GM18517 (cell line): ENCODE results near the gene ABCC1.

ENCODE experiments used
- ATAC-seq: cut with Tn5 transposase; IDR thresholded peaks from one replicate; pipeline ENCODE4 v1.9.1; 2021; ENCODE audit warnings: mild to moderate bottlenecking, moderate library complexity; ENCODE audit not compliant: unreplicated experiment

Gene ABCC1

DNA sequence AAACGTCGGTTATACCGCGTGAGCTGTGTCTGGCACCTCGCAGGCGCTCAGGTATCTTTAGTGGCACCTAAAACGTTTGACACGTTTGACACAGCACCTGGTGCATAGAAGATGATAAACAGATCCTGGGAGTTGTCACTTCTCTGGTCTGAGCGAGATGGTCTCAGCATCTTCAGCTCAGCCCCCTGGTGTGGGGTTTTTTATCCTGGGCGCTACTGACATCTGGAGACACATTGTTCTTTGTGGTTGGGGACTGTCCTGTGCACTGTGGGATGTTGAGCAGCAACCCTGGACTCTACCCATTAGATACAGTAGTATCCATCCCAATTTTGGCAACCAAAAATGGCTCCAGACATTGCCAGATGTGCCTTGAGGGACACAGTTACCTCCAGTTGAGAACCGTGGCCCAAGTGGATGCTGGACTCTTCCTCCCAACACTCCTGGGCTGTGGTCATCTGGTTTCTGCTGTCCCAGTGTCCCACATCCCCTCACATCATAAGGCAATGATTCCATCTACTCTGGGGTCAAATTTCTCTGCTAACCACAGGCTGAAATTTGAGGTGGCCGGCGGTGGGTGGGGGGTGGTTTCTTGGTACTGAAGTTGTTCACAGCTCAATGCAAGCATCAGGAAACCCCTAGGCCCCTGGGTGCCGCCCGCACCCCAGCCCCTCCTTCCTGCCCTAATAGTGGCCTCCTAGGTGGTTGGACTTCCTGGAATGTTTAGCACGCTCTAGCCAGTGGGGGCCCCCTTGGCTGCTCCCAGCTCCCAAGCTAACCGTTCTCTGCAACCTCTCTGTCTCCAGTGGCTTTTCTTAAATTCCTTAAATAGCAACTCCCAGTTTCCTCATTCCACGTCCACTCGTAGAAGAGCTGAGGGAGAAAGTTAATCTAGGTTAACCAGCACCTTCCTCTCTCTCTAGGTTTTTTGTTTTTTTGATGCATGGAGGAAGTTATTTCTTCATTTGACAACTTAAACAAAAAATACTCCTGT lies 124.8 kb downstream of the ABCC1 start:
- ATAC-seq: no peak

DNA sequence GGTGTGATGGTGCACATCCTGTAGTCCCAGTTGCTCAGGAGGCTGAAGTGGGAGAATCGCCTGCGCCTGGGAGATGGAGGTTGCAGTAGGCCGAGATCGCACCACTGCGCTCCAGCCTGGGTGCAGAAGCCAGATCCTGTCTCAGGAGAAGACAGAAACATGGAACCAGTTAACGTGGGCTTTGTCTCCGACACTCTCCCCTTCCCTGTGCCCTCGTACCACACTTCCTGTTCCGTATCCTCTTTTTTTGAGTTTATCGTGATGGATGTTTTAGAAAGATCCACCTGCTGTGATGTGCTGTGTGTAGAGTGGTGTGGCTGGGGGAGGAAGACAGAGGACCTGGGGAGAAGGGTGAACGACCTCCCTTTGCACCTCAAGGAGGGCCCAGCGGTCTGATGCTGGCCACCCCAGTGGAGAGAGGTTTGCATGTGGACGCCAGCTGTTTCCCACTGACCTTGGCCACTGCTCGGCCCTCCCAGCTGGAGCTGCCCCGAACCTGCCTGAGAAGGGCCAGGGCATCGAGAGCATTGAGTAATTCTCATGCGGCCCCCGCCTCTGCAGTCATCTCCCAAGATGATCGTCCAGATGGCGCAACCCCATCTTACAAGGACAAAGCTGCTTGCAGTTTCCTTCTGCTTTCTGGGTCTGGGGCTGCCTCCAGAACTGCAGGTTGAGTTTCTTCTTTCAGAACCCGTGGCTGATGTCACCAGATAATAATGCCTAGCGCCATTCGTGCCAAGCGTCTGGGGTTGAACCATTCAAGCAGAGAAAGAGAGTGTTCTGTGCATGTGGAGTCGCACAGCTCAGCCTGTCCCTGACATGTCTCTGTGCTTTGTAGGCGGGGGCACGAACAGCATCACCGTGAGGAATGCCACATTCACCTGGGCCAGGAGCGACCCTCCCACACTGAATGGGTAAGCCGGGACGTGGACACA lies 126.3 kb downstream of the ABCC1 start:
- no peak for ATAC-seq

DNA sequence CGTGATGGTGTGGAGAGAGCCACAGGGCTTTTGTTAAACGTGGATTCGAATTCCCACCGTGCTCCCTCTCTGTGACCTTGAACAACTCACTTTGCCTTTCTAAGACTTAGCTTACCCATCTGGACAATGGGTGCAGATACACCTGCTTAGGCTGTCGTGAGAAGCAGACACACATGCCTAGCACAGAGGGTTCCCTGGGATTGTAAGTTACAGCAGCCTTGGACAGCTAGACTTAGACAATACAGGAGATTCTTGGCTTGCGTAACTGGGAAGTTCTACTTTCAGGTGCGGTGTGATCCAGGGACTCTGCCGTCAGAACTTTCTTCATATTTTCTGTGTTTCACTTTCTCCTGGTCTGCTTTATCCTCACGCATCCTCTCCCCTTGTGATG lies 127.0 kb downstream of the ABCC1 start:
- no peak for ATAC-seq

DNA sequence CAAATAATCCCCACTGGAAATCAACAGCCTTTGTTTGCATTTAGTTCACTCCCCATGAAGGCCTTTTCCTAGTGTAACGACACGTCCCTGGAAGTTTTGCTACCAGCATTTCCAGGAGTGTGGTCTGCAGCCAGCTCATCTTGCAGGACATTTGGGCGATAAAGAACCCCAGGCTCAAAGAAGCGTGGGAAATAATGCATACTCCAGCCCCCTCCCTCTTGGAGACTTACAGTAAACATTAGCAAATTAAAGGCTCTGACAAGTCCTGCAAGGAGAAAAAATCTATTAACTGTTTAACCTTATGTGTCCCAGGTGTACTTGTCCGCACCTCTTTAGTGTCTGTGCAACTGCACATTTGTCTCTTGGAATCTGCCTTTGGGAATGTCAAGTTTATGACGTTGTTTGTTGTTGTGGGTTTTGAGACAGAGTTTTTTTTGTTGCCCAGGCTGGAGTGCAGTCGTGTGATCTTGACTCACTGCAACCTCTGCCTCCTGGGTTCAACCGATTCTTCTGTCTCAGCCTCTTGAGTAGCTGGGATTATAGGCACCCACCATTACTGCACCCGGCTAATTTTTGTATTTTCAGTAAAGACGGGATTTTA lies 131.1 kb downstream of the ABCC1 start:
- ATAC-seq: no peak

DNA sequence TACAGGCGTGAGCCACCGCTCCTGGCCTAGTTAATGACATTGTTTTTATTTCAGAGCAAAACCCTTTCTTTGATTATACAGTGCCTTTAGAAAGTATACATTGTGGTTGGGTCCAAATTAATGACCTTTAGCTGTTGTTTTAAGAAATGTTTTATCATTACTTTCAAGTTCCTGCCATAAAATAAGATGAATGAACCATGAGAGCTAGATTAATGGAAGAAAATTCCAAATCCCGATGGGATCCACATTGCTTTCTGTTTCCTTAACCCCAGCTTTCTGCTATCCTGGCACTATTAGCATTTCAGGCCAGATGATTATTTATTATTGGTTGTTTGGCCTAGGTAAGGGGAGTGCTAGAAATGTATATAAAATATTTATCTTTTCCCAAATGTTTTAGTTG lies 131.7 kb downstream of the ABCC1 start:
- no peak for ATAC-seq

DNA sequence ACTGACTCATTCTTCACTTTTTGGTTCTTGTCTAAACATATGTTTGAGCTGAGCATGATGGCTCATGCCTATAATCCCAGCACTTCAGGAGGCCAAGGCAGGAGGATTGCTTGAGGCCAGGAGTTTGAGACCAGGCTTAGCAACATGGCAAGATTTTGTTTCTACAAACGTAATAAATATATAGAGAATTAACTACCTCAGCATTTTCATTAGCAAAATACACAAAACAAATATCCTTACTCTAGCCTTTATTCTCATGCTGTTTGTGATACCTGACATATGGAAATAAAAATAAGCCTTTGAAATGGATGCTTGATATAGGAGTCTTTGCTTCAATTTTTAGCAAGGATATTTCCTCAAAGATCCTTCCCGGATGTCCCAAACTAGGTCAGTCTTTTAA lies 132.8 kb downstream of the ABCC1 start:
- no peak for ATAC-seq

DNA sequence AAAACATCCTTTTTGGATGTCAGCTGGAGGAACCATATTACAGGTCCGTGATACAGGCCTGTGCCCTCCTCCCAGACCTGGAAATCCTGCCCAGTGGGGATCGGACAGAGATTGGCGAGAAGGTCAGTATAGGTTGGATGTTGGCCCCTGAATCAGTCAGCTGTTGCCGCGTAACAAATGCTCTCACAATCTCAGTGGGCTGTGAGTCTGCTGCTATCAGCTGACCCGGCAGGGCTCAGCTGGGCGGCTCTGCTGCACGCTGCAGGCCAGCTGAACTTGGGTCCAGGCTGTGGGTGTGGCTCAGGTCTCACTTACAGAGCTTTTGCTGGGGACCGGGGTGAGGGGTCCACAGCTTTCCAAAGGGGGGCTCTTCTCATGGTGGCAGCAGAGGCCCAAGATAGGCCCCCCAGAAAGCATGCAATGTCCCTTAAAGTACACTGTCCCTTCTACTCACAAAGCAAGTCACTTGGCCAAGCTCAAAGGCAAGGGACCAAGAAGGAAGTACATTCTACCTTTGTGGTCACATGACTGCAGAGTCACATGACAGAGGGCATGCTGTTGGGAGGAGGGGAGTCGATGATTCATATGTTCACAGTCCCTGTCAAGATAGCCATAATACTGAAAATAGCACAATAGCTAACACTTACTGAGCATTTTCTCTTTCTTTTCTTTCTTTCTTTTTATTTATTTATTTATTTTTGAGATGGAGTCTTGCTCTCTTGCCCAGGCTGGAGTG lies 134.2 kb downstream of the ABCC1 start:
- no peak for ATAC-seq

DNA sequence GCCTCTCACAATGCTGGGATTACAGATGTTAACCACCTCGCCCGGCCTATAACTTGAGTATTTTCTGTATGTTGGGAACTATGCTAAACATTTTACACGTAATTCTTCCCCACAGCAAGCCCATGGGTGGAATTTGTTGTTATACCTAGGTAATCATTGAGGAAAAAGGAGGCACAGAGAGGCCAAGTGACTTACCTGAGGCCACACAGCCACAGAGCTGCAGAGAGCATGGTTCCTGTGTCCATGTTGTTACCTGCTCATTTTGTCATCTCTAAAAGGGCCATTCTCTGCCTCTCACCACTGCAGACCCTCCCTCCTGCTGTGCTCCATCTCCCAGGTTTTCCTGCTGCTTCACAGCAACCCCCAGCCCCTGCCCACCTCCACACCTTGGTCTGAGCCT lies 135.5 kb downstream of the ABCC1 start:
- no peak for ATAC-seq

DNA sequence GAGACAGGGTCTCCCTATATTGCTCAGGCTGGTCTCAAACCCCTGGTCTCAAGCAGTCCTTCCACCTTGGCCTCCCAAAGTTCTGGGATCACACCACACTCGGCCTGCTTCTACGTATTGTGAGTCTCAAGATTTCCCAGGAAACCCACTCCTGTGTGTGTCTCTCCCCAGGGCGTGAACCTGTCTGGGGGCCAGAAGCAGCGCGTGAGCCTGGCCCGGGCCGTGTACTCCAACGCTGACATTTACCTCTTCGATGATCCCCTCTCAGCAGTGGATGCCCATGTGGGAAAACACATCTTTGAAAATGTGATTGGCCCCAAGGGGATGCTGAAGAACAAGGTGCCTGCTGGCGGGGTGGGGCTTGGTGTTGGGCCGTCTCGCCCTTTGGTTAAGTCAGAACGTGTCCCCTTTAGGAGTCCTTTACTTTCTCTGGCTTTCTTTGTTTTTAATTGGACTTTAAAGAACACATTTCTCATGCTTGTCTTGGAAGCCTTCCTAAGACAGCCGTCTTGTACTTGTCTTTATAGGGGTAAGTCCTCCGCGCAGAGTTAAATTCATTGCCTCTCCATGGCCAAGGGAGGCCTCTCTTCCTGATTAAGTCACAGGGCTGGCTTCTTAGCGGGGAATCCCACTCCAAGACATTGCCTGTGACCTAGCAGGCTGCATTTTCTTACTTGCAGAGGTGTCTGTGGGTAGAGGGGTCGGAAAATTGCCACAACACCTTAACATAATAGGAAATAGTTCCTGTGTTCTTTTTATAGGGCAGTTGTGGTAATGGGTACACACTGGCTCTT lies 137.4 kb downstream of the ABCC1 start:
- ATAC-seq: no peak

DNA sequence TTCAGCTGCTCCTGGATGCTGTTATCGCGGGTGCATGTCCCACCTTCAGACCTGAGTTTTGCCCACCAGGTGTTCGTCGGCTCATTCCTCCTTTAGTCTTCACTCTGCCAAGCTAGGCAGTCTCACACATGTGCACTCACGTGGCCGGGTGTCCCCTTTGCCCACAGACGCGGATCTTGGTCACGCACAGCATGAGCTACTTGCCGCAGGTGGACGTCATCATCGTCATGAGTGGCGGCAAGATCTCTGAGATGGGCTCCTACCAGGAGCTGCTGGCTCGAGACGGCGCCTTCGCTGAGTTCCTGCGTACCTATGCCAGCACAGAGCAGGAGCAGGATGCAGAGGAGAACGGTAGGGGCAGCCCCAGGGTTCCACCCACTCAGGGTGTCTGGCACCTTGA lies 140.8 kb downstream of the ABCC1 start:
- no peak for ATAC-seq

DNA sequence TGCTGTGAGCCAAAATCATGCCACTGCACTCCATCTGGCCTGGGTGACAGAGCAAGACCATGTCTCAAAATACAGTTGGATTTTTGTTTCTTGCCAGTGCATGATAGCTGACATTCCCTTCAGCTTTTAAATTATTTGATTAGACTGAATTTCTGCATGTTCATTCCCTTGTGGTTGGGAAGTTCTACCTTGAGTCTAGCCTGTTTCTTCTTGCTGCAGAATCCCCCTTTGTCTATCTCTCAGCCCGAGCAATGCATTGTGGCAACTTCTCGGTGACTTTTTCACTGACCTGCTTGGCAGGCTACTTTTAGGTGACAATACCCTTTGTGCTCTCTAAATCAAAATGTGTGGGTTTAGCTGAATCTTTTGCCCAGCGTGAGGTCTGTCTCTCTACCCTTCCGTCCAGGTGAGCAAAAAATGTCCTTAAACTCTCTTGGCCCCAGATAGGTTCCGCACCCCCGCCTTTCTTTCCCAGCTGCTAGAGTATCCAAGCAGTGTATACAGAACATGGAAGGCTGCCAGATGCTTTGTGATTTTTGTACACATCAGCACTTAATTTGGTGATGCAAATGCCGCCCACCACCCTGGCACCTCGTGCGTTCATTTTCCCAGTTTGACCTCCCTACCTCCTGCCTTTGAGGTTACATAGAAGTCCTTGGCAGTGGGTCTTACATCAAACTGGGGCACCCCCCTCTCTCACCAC lies 143.7 kb downstream of the ABCC1 start:
- no peak for ATAC-seq

DNA sequence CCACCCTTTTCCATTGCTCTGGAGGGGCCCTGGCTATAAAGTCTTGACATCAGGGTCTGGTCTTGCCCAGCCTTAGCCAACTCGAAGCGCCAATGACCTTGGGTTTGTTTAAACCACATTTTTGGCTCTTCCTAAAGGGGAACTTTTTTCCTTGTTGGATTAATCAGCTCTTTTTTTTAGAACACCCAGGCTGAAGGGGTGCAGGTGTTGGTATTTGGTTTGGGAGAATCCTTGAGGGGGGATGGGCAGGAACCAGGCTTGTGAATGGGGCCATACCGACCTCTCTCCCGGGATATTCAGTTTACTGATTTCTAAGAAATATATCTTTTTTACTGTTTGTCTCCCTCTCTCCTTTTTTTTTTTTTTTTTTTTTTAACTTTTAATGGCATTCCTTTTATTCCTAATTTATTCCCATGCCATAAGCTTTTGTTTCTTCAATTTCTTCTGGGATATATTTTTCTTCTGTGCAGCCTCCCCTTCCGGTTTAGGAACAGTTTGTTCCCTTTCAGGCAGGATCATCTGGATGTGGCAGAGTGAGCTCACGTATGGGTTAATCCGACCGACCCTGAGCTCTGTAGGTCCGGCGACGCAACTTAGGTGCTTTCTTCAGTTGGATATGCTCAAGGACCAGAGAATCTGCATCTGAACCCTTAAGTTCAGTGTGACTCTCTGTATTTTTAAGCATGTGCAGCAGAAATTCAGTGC lies 144.4 kb downstream of the ABCC1 start:
- ATAC-seq: no peak

DNA sequence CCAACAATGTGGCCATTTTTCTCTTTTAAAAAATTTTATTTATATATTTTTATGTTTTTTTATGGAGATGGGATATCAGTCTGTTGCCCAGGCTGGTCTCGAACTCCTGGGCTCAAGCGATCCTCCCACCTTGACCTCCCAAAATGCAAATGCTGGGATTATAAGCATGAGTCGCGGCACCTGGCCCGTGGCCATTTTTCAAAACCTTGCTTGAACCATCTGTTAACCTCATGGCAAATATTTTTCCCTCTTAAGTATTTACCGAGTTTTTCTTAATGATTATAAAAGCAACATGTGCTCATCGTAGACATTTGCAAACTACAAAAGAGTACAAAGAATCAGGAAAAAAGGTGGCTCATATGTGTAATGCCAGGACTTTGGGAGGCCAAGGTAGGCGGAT lies 146.2 kb downstream of the ABCC1 start:
- ATAC-seq: no peak

DNA sequence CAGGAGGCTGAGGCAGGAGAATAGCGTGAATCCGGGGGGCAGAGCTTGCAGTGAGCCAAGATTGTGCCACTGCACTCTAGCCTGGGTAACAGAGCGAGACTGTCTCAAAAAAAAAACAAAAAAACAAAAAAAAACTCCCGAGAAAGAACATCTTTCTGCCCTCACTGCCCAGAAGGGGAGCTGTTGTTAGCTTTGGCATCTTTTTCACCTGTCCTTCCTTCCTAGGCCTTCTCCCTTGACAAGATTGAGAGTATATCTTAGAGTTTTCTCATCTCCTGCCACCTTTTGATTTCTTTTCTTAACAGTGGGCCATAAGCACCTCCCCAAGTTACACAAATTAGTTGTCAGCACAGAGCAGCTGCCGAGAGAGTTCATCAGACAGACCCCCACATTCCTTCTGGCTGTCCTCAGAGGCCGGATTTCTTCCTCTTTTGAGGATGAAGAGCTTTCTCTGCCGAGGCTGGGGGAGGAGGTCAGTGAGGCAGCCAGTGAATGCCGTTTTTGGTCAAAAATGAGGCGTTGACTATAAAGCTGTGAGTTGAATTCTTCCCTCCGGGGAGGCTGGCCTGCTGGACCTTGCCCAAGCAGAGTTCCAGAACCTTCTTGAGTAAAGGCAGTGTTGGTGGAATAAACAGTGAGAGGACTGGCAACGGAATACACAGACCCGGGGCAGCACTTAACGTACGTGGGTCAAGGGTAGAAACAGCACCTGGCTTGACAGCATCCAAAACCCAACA lies 146.9 kb downstream of the ABCC1 start:
- ATAC-seq: no peak

DNA sequence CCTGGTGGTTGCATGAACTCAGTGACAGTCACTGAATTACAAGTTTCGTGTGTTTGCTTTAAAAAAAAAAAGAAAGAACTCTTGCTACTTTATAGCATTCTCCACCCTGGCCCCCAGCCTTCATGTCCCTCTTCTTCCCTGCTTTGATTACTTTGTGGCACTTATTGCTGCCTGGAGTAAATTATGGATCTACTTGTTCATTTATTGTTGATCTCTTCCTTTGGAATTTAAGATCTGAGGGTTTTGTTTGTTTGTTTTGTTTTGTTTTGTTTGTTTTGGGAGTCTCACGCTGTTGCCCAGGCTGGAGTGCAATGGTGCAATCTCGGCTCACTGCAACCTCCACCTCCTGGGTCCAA lies 147.4 kb downstream of the ABCC1 start:
- no peak for ATAC-seq

DNA sequence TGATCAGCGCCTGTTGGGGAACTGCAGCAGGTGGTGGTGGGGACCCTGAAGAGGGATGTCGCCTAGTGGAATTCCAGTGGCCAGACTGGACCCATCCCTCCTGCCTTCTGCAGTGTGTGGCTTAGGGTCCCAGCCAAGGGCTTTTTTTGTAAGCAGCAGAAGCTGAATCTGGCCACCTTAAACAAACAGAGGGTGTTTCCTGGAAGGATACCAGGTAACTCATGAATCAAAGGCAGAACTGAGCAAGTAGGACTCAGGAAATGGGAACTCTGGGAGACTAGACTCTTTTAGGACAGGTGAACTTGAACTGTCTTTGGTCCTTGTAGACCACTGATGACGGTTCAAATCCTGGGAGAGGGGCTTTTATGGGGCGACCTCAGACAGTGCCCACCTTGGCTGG lies 149.9 kb downstream of the ABCC1 start:
- no peak for ATAC-seq

DNA sequence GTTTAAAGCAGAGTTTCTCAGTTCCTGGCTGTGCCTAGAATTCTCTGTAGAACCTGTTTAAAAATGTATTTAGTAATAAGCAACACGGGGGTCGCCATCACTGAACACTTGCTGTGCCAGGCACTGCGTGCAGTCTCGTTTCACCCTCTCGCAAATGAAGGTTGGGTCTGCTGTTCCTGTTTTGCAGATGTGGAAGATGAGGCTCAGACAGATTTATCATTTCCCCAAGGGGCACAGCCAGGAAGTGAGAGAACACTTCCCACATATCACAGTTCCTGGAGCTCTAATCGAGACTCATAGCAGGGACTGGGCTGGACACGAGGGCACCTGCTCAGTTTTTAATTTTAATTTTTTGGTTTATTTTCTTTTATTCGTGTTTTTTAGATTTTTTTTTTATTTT lies 151.2 kb downstream of the ABCC1 start:
- ATAC-seq: no peak

DNA sequence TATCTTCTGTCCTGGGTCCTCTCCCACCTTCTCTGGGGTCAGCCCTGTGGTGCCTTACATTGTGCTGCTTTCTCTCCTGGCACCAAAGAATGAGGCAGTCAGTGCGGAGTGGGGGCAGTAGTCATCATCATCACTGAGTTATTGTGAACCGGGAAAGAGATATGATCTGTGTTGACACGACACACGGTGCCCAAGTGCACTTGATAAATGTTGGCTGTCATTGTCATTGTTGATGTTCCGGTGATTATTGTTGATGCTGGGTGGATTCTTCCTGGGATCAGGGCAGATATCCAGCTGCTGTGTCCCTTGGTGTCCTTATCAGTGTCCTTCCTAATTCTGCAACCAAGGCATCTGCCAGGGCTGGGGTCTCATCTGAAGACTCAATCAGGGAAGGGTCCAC lies 152.2 kb downstream of the ABCC1 start:
- no peak for ATAC-seq
